A549 (cell line): ENCODE data around the gene RPL3. TPM values are rescaled to one million over a fixed set of nuclear protein-coding genes. Genes with fewer than 3 reads are reported as not detected.

Experiments
- ATAC-seq, 2 experiments: fragments of 200-7000 bp in 1 of 2; fragments of >200 bp in 1 of 2; cut with Nextera tagmentation in 1 of 2; cut with Tn5 transposase in 1 of 2; 3 replicates each; pipeline versions ENCODE4 v1.8.0 to v1.9.1; 2018 to 2020; ENCODE audit warnings: mild to moderate bottlenecking in 1 of 2, moderate library complexity in 1 of 2
- CTCF ChIA-PET: fragments of 300-600 bp; sonication (Branson Sonifier 250); formaldehyde crosslinking; extraction: SDS; loops from one replicate; lab custom pipeline; 2021; ENCODE audit warnings: antibody characterized with exemption, inconsistent platforms; lab: Yijun Ruan, JAX
- POLR2A ChIA-PET: fragments of 350-600 bp; formaldehyde crosslinking; extraction: SDS; loops from one replicate; lab custom pipeline; 2021; ENCODE audit warnings: antibody characterized with exemption, inconsistent platforms; lab: Yijun Ruan, JAX
- DNase-seq, 2 experiments: peaks; one replicate each; pipeline versions ENCODE4 v3.0.0 to v3.0.0-alpha.2; 2011 to 2016; ENCODE audit warnings: low read depth in 1 of 2, low spot score in 1 of 2
- FAIRE-seq: peaks from 2 replicates; lab custom pipeline; 2011; peaks lifted over from hg19 to GRCh38; lab: Jason Lieb, UNC
- H3K27ac ChIP-seq, 2 experiments: fragments of >200 bp; sonication (Bioruptor Twin); formaldehyde crosslinking; 3 replicates each; pipeline ENCODE4 v1.5.1; 2016 to 2017
- H3K4me1 ChIP-seq: fragments of >200 bp; sonication (Bioruptor Twin); formaldehyde crosslinking; 3 replicates; pipeline ENCODE4 v1.6.1; 2016
- H3K4me2 ChIP-seq: fragments of >200 bp; sonication (Bioruptor Twin); formaldehyde crosslinking; 3 replicates; pipeline ENCODE4 v1.6.1; 2016
- H3K4me3 ChIP-seq: fragments of >200 bp; sonication (Bioruptor Twin); formaldehyde crosslinking; 3 replicates; pipeline ENCODE4 v1.5.1; 2016
- H3K9me3 ChIP-seq: fragments of >200 bp; sonication (Bioruptor Twin); formaldehyde crosslinking; 3 replicates; pipeline ENCODE4 v1.6.1; 2016
- BHLHE40 ChIP-seq: IDR thresholded peaks from 2 replicates; pipeline ENCODE4 v1.6.1; 2012; ENCODE audit warnings: low read depth, low read length, inconsistent platforms
- CHD4 ChIP-seq: fragments of 200-600 bp; sonication (generic); IDR thresholded peaks from 2 replicates; pipeline ENCODE4 v1.6.1; 2016; ENCODE audit warnings: antibody characterized with exemption, mild to moderate bottlenecking, borderline replicate concordance
- ELK1 ChIP-seq: fragments of 150-350 bp; IDR thresholded peaks from 2 replicates; pipeline ENCODE4 v1.6.1; 2014; ENCODE audit warnings: low read depth, mild to moderate bottlenecking, low read length
- EP300 ChIP-seq, 2 experiments: fragments of >200 bp; sonication (Bioruptor Twin); formaldehyde crosslinking; IDR thresholded peaks; 2 replicates in 1 of 2; 3 replicates in 1 of 2; pipeline ENCODE4 v1.6.1; 2016 to 2017
- GATA3 ChIP-seq: IDR thresholded peaks from 2 replicates; pipeline ENCODE4 v1.6.1; 2012; ENCODE audit warnings: borderline replicate concordance
- HDAC2 ChIP-seq: fragments of 200-600 bp; sonication (generic); IDR thresholded peaks from 2 replicates; pipeline ENCODE4 v1.6.1; 2016
- HMGXB4 ChIP-seq: fragments of 250-450 bp; sonication (Bioruptor Pico); IDR thresholded peaks from 2 replicates; pipeline ENCODE4 v1.5.0; 2021; ENCODE audit warnings: mild to moderate bottlenecking, moderate library complexity, borderline replicate concordance
- HOXB13 ChIP-seq: fragments of 250-450 bp; sonication (Bioruptor Pico); IDR thresholded peaks from 2 replicates; pipeline ENCODE4 v1.5.0; 2020; ENCODE audit warnings: low read depth, mild to moderate bottlenecking, moderate library complexity
- HOXB5 ChIP-seq: fragments of 250-450 bp; sonication (Bioruptor Pico); IDR thresholded peaks from 2 replicates; pipeline ENCODE4 v1.5.0; 2020; ENCODE audit warnings: mild to moderate bottlenecking, moderate library complexity
- JUN ChIP-seq, 2 experiments: fragments of >200 bp; sonication (Bioruptor Twin); formaldehyde crosslinking; IDR thresholded peaks; 2 replicates in 1 of 2; 3 replicates in 1 of 2; pipeline ENCODE4 v1.6.1; 2016 to 2017
- JUNB ChIP-seq: fragments of >200 bp; sonication (Bioruptor Twin); formaldehyde crosslinking; IDR thresholded peaks from 2 replicates; pipeline ENCODE4 v1.6.1; 2016
- KDM1A ChIP-seq: fragments of 200-600 bp; sonication (generic); IDR thresholded peaks from 2 replicates; pipeline ENCODE4 v1.6.1; 2016; ENCODE audit warnings: low read depth, mild to moderate bottlenecking
- MAX ChIP-seq: IDR thresholded peaks from 2 replicates; pipeline ENCODE4 v1.6.1; 2012
- NPAS2 ChIP-seq: fragments of 250-450 bp; sonication (Bioruptor Pico); IDR thresholded peaks from 2 replicates; pipeline ENCODE4 v1.8.0; 2022; ENCODE audit warnings: mild to moderate bottlenecking, moderate library complexity, borderline replicate concordance
- NR3C1 ChIP-seq: fragments of >200 bp; sonication (Bioruptor Twin); formaldehyde crosslinking; IDR thresholded peaks from 3 replicates; pipeline ENCODE4 v1.6.1; 2017
- POLR2AphosphoS2 ChIP-seq: conservative IDR thresholded peaks from 2 replicates; pipeline ENCODE4 v1.6.1; 2012; ENCODE audit warnings: low read length, improper control_type of control experiment, inconsistent platforms
- RAD21 ChIP-seq, 2 experiments: fragments of >200 bp in 1 of 2; sonication (Bioruptor Twin) in 1 of 2; formaldehyde crosslinking in 1 of 2; IDR thresholded peaks in 1 of 2; conservative IDR thresholded peaks in 1 of 2; 2 replicates in 1 of 2; 3 replicates in 1 of 2; pipeline ENCODE4 v1.6.1; 2012 to 2018; ENCODE audit warnings: inconsistent platforms in 1 of 2
- RARB ChIP-seq: fragments of 250-450 bp; sonication (Bioruptor Pico); IDR thresholded peaks from 2 replicates; pipeline ENCODE4 v1.8.0; 2021; ENCODE audit warnings: mild to moderate bottlenecking, moderate library complexity
- RCOR1 ChIP-seq: fragments of 150-350 bp; IDR thresholded peaks from 2 replicates; pipeline ENCODE4 v1.6.1; 2014; ENCODE audit warnings: antibody characterized with exemption, low read length, low read depth
- RFX5 ChIP-seq: fragments of 450-650 bp; IDR thresholded peaks from 2 replicates; pipeline ENCODE4 v1.7.1; 2014; ENCODE audit warnings: antibody characterized with exemption, mild to moderate bottlenecking, moderate library complexity
- SMC3 ChIP-seq: fragments of >200 bp; sonication (Bioruptor Twin); formaldehyde crosslinking; IDR thresholded peaks from 3 replicates; pipeline ENCODE4 v1.6.1; 2018; ENCODE audit warnings: inconsistent platforms
- SREBF2 ChIP-seq: fragments of 450-650 bp; IDR thresholded peaks from 2 replicates; pipeline ENCODE4 v1.6.1; 2014; ENCODE audit warnings: mild to moderate bottlenecking, moderate library complexity
- TFCP2L1 ChIP-seq: fragments of 250-450 bp; sonication (Bioruptor Pico); IDR thresholded peaks from 2 replicates; pipeline ENCODE4 v1.5.0; 2021; ENCODE audit warnings: mild to moderate bottlenecking
- TP53 ChIP-seq: fragments of 250-450 bp; sonication (Bioruptor Pico); IDR thresholded peaks from 2 replicates; pipeline ENCODE4 v1.5.0; 2021; ENCODE audit warnings: mild to moderate bottlenecking, moderate library complexity
- USF2 ChIP-seq: fragments of 450-650 bp; IDR thresholded peaks from 2 replicates; pipeline ENCODE4 v1.6.1; 2014; ENCODE audit warnings: antibody characterized with exemption
- ZFP36 ChIP-seq: fragments of 450-650 bp; IDR thresholded peaks from 2 replicates; pipeline ENCODE4 v1.6.1; 2014; ENCODE audit warnings: borderline replicate concordance; ENCODE audit not compliant: partially characterized antibody
- ZNF302 ChIP-seq: fragments of 250-450 bp; sonication (Bioruptor Pico); IDR thresholded peaks from 2 replicates; pipeline ENCODE4 v1.9.0; 2021; ENCODE audit warnings: inconsistent platforms, mild to moderate bottlenecking, moderate library complexity
- ZSCAN20 ChIP-seq: fragments of 250-450 bp; sonication (Bioruptor Pico); IDR thresholded peaks from 2 replicates; pipeline ENCODE4 v1.8.0; 2022; ENCODE audit warnings: mild to moderate bottlenecking, moderate library complexity
- WGBS: methylation state at CpG from one replicate; pipeline ENCODE4 v1.1.6; 2017; ENCODE audit errors: missing lambda C conversion rate; 5-methylcytosine and 5-hydroxymethylcytosine counted together
- polyA plus RNA-seq, 4 experiments: library from polyadenylated mRNA; depleted of rRNA in 3 of 4; stranded (reverse); fragments of >200 nt; fragmentation: RNase III in 1 of 4; extraction: RNeasy Plus Mini Kit Qiagen cat#74134 plus additional on column Dnase treatment in 1 of 4; gene quantifications; 2 replicates in 3 of 4; 3 replicates in 1 of 4; pipeline ENCODE4 v1.2.3, GENCODE V29; 2011 to 2017
- TF ChIP-seq, protein P1 (sequence below): fragments of 200-600 bp; sonication (generic); IDR thresholded peaks from 2 replicates; pipeline ENCODE4 v1.6.1; 2016; ENCODE audit warnings: antibody characterized with exemption, mild to moderate bottlenecking, moderate library complexity

The RPL3 gene
- polyA plus RNA-seq, 2 of the 4 experiments (the other 2 are of a cell fraction) = 1,921 to 1,965 TPM

DNA sequence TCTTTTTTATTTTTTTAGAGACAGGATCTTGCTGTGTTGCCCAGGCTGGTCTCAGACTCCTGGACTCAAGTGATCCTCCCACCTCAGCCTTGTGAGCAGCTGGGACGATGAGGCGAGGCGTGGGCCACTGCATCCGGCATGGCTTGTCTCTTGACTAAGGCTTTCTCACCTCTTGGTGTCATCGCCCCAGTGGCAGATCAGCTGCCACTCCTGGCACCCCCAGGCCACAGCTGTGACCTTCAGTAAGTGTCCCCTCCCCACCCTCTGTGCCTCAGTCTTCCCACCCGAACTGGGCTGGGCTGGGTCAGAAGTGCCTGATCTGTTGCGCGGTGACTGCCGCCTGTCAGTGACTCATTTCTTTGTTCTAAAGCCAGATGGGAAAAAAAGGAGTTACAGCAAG, 33.9 kb upstream of the RPL3 start:
- Histone ChIP-seq H3K4me3 (no peak overlapping the region), H3K9me3 (no peaks in the 10 kb centered on the region), H3K4me1 (peaks cover 4% of the 10 kb centered on the region; the same call in 1 of the 3 replicates), H3K27ac (no peak overlapping the region), H3K4me2 (no peak overlapping the region)
- FAIRE-seq = no peak
- 88% methylated on average over 9 of the region's 9 CpGs for WGBS
- ChIA-PET CTCF (interaction anchor here (0.7 to 1.8 kb wide), 3 partner anchors 11 to 177 kb away, joined by 3 to 4 read pairs (median 3); no protein-coding TSS in a partner anchor), POLR2A (no interaction called here)
- no peak for ATAC-seq
- TF ChIP-seq ZSCAN20 (CRISPR knock-in tag) (no peak), ZNF302 (CRISPR knock-in tag) (no peak), MAX (no peak), SREBF2 (no peak), BHLHE40 (no peak), HMGXB4 (CRISPR knock-in tag) (no peak), HOXB13 (CRISPR knock-in tag) (no peak), KDM1A (no peak), RCOR1 (no peak), NR3C1 (no peak), TFCP2L1 (CRISPR knock-in tag) (no peak), RAD21 (conservative IDR thresholded peaks at IDR 0.05 in 1 of 2, IDR thresholded peaks at IDR 0.05 in 1 of 2) (no peak), POLR2AphosphoS2 (no peak), SMC3 (no peak), NPAS2 (CRISPR knock-in tag) (no peak), USF2 (no peak)
- TF ChIP-seq, protein P1, sequence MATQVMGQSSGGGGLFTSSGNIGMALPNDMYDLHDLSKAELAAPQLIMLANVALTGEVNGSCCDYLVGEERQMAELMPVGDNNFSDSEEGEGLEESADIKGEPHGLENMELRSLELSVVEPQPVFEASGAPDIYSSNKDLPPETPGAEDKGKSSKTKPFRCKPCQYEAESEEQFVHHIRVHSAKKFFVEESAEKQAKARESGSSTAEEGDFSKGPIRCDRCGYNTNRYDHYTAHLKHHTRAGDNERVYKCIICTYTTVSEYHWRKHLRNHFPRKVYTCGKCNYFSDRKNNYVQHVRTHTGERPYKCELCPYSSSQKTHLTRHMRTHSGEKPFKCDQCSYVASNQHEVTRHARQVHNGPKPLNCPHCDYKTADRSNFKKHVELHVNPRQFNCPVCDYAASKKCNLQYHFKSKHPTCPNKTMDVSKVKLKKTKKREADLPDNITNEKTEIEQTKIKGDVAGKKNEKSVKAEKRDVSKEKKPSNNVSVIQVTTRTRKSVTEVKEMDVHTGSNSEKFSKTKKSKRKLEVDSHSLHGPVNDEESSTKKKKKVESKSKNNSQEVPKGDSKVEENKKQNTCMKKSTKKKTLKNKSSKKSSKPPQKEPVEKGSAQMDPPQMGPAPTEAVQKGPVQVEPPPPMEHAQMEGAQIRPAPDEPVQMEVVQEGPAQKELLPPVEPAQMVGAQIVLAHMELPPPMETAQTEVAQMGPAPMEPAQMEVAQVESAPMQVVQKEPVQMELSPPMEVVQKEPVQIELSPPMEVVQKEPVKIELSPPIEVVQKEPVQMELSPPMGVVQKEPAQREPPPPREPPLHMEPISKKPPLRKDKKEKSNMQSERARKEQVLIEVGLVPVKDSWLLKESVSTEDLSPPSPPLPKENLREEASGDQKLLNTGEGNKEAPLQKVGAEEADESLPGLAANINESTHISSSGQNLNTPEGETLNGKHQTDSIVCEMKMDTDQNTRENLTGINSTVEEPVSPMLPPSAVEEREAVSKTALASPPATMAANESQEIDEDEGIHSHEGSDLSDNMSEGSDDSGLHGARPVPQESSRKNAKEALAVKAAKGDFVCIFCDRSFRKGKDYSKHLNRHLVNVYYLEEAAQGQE = no peak
- DNase-seq = no peak

GRCh38 chr22:39352306-39352891, 33.0 kb upstream of the RPL3 start:
- Histone ChIP-seq H3K4me3 (no peak overlapping the region), H3K4me2 (no peak overlapping the region), H3K27ac (no peak overlapping the region), H3K4me1 (peaks cover 4% of the 10 kb centered on the region; the same call in 1 of the 3 replicates), H3K9me3 (no peaks in the 10 kb centered on the region)
- POLR2A ChIA-PET = no interaction called here
- DNase-seq (no peak), FAIRE-seq (no peak), ATAC-seq (no peak)
- CTCF ChIA-PET = interaction anchor here (0.7 kb wide), 1 partner anchor 44 kb away, joined by 3 read pairs; no protein-coding TSS in a partner anchor
- 90% methylated on average over 7 of the region's 7 CpGs for WGBS
- no peak for TF ChIP-seq RFX5
- TF ChIP-seq HDAC2 = no peak
- no peak for TF ChIP-seq ZNF302 (CRISPR knock-in tag)
- TF ChIP-seq RARB (CRISPR knock-in tag) = no peak
- no peak for TF ChIP-seq TP53 (CRISPR knock-in tag)
- no peak for TF ChIP-seq JUNB
- TF ChIP-seq SMC3 = no peak
- no peak for TF ChIP-seq POLR2AphosphoS2
- TF ChIP-seq ZFP36 = no peak
- TF ChIP-seq JUN (IDR thresholded peaks at IDR 0.05) = no peak
- no peak for TF ChIP-seq EP300 (IDR thresholded peaks at IDR 0.05)
- TF ChIP-seq CHD4 = no peak
- TF ChIP-seq GATA3 = no peak
- TF ChIP-seq ELK1 = no peak
- no peak for TF ChIP-seq HOXB5 (CRISPR knock-in tag)
- no peak for TF ChIP-seq TFCP2L1 (CRISPR knock-in tag)
